GM21360 (cell line): ENCODE data around the gene SH3RF1.

Experiments used
- ATAC-seq: cut with Tn5 transposase; IDR thresholded peaks from one replicate; pipeline ENCODE4 v1.9.1; 2021; ENCODE audit warnings: mild to moderate bottlenecking, moderate library complexity; ENCODE audit not compliant: unreplicated experiment

SH3RF1 gene

DNA sequence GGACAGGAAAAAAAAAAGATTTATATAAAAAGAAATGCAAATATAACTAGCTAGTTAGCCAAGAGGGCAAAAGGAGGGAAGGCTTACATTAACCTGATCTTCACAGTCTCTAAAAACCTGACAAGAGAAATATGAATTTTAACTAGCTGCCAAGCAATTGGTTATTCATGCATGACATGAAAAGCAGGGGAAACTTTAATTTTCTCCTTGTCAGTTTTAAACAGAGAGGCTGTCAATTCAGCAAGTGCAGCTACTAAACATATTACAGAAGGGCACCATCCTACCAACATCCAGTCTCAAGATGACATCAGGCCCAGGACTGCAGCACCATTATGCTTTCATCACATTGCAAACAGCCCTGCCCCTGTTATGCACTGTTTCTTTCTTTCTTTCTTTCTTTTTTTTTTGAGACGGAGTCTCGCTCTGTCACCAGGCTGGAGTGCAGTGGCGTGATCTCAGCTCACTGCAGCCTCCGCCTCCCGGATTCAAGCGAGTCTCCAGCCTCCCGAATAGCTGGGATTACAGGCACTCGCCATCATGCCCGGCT, 221.8 kb downstream of the SH3RF1 start:
- ATAC-seq, result no peak

DNA sequence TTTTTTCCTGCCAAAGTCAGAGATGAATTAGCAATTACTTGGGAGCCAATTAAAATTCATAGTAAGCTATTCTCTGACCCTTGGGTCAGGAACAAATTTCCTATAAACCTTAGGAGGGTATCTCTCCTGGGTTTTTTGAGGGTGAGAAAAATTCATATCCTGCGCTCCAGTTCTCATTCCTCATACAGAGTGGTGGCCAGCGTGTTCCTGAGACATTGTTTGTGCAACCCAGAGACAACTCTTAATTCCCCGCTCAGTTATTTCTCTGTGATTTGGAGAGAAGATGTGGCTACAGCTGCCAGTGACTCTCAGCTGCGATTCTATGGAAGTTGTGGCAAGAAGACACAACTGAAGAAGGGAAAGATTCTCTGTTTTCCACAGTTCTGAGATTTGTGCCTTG, 222.8 kb downstream of the SH3RF1 start:
- no peak for ATAC-seq

- ATAC-seq, result no peak
These were observed 224.7 kb downstream of the SH3RF1 start for GRCh38 chr4:169045862-169046584.

DNA sequence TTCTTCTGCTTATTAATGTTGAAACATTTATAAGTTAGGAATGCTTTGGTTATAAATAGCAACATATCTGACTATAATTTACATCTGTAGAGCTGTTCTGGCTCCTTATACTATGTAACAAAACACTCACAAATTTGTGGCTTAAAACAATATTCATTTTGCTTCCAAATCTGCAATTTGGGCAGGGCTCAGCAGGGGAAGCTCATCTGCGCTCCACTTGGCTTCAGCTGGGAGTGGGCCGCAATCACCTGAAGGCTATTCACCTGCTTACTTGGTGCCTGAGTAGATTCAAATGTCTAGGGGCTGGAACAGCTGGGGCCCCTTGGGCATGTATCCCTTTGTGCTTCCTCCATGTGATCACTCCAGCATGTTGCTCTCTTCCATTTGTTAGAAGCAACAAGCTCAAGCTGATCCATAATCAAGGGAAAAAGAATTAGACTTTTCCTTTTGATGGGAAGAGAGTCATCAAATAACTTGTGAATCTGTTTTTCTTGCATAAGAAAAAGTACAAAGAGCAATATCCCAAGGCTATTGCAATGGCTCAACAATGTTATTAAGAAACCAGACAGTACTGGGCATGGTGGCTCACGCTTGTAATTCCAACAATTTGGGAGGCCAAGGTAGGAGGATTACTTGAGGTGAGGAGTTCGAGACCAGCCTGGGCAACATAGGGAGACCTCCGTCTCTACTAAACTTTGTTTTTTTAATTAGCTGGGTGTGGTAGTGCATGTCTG, 225.9 kb downstream of the SH3RF1 start:
- ATAC-seq, result no peak
